ENCODE data around the gene METTL18.

GRCh38 chr1:169795687-169796086 is 980 bp upstream of the METTL18 start:
- TF ChIP-seq ZNF274 (IDR thresholded peaks at IDR 0.05; ENCODE audit: low read depth, low read length) (no peak), YY1 (IDR thresholded peaks at IDR 0.05; ENCODE audit: insufficient read depth, insufficient read length) (no peak), SUZ12 (IDR thresholded peaks at IDR 0.05; ENCODE audit: extremely low read depth, insufficient read depth, insufficient read length) (no peak)
